GM18868 (cell line): Measurements from ENCODE around the gene AGAP1.

ENCODE experiments used
- ATAC-seq: cut with Tn5 transposase; IDR thresholded peaks from one replicate; pipeline ENCODE4 v1.9.1; 2021; ENCODE audit warnings: mild to moderate bottlenecking, moderate library complexity; ENCODE audit not compliant: unreplicated experiment

The AGAP1 gene

DNA sequence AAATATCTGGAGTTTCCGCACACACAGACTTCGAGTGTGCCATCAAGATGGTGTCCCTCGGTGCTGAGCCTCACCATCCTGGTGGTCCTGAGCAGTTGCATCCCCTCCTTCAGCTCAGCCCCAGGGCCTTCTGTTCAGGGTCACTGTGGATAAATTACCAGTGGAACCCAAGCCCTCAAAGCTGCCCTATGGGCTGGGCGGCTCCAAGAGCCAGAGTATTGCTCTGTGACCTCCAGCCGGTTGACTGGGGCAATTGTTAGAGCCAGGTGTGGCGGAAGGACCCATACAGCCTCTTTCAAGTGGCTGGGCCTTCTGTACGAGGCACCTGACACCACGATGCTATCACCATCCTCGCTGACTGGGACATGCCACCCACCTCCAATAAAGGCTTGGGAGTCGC, 458.9 kb downstream of the AGAP1 start:
- ATAC-seq = no peak

DNA sequence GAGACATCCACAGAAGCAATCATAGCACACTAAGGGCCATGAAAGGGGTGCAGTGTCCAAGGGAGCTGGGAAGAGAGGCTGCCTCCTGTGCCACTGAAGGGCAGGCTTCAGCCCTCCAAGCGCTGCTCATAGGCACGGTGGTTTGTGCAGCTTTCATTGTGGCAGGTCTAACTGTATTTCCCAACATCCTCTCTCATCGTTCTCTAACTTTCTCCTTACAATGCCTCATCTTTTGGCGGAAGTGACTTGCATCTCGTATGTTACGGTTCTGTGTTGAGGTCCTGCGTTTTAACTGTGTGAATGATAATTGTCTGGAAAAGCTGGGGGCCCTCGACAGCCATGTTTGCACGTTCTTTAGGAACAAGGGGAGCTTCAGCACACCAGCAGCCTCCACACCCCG, 460.4 kb downstream of the AGAP1 start:
- no peak for ATAC-seq

DNA sequence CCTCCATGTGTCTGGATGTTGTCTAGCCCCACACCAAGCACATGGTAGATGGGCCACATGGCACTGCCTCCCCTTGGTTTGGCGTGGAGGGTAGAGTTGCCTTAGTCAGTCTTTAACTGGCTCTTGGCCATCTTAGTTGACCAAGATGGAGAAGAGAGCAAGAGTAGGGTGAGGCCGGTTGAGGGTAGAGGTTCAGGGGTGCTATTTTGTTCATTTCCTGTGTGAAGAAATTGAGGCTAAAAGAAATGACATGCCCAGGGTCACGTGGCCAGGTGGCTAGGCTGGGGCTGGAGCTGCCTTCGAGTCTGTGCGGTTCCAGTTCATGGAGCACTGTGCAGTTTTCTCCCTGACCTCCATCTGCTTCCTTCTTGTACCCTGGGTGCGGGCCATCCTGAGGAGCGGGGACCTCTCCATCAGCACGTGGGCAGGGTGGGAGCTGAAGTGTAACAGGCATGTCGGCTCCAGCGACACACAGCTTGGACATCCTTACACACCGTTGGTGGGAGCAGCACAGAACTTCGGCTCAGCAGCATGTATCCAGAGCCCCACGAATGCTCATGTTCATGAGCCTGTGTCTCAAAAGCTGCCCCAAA, 461.1 kb downstream of the AGAP1 start:
- ATAC-seq = no peak

DNA sequence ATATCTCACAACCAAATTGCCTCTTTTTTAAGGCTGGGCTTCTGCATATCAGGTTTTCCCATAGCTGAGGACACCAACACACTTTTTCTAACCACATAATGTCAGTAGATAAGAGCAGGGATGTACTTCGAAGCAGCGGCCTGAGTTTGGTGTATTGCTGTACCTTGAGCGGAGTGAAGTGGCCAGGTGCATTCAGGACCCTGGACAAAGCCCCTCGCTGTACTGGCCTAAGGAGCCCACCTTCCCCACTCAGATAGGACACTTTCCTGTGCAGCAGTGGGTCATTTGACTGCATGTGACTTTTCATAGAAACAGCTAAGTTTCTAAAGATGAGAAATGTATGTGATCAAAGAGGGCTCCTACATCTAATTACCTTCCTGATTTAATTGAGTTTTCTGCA, 461.8 kb downstream of the AGAP1 start:
- ATAC-seq = no peak

DNA sequence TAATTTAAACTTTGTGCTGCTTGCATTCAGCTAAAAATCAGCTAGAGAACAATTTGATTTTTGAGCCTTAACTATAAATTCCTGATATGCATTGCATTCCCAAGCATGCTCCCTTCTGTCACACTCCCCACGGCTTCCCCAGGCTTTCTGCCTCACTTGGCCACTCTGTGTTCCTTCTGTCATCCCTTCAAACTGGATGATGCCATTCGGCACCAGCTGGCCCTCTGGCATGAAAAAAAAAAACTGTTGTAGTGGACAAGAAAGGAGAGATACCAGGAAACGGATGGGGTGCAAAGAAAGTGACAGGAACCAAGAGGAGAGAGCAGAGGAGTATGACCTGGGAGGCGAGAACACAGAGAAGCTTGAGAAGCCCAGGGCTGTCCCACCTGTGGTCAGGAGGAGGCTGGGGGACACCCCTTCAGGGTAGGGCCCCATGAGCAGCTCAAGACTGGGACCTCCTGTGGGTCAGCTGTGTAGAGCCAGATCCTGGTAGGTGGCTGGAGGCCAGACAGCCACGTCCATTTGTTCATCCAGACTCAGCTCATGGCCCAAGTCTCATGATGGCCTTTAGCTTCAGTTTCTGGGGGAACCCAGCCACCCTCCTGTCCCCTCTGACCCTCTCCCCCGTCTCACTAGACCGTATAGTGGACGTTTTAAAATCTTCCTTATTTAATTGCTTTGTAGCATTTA, 462.6 kb downstream of the AGAP1 start:
- no peak for ATAC-seq

DNA sequence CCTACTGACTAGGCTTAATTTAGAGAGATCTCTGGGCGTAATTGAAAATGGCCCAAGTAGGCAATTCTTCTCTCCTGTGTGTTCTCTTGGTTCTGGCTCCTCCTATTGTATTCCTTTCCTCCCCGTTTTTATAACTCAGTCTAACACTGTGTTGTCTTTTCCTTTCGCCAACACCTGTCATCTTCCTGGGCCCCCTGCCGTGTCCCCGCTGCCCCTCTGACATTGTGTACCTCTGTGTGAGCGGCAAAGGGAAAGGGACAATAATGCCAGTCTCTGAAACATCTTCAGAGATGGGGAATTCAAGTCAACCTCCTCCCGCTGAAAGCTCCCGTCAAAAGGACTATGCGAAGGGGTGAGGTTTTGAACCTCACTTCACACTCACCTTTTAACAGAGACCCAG, 463.4 kb downstream of the AGAP1 start:
- ATAC-seq = no peak

DNA sequence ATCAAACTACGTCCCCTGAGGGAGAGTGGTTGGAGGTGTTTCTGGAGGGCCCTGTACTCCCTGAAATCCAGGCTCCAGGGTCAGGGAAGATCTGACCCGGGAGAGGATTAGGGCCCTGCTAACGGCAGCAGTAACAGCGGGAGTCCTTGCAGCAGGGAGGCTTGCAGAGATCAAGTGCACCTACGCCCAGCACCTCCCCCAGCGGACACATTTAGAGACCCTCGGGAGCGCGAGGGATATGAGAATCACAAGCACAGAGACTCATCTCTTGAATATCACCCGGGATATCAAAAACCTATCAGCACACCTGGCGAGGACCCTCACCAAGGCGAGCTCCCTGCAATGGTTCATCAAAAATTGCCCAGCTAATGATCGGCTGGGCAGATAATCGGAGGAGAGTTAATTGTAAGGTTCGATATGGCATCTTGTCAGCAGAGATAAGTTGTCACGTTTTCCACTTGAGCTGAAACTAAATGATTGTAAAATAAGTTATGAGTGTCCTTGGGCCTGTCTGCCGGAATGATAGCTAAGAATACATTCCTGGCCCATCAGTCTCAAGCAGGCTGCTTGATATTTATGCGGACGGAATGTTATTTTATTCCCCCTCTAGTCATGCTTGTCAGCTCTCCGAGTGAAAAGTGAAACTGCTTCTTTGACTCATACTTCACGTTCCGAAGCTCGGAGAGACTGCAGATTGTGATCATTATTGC, 464.5 kb downstream of the AGAP1 start:
- ATAC-seq = no peak

DNA sequence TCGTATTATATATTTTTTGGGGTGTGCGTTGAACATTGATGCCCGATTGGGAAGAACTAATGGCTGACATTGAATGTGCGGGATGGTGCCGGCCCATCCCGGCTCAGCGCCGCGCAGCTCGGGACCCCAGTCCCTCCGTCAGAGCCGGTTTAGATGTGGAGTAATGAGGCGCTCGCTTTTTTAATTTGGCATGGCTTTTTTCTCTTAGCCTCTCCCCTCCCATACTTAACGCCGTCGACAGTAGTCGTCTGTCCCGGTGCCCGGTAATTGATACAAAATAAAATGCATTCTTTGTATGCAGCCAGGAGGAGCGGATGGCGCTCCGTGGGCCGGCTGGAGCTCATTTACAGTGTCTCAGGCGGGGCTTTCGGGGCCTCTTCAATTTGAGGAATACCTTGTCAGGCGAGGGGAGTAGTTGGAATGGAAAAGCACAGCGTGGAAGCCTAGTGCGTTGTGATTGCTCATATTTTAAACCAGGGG, 465.1 kb downstream of the AGAP1 start:
- ATAC-seq = no peak

DNA sequence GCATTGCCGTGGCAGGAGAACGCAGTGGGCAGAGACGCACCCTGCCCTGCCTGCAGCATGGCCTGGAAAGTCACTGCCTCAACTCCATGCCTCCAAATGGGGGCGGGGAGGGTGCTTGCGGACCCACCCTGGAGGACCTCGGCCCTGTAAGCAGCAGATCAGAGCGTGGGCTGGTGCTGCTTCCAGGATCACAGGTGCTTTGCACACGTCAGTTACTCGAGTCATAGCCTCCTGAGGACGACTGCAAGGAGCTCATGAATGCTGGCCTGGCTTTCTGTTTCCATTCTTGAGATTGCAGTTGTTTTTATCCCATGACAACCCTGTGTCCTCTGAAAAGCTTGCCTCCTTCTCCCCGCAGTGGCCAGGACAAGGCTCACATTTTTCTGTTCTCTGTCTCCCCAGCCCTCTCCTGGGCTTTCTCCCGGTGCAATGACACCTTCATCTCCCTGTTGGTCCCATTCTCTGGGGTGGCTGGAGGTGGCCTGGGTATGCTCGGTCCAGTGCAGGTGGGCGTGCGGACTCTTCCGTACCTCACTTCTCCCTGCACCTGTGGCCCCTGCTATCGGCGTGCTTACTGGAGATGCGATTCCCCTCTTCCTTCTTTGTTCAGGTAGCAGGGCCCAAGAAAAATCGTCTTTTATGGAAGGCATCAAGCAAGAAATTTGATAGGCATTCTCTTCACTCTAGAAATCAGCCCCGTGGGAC, 466.3 kb downstream of the AGAP1 start:
- ATAC-seq = no peak

DNA sequence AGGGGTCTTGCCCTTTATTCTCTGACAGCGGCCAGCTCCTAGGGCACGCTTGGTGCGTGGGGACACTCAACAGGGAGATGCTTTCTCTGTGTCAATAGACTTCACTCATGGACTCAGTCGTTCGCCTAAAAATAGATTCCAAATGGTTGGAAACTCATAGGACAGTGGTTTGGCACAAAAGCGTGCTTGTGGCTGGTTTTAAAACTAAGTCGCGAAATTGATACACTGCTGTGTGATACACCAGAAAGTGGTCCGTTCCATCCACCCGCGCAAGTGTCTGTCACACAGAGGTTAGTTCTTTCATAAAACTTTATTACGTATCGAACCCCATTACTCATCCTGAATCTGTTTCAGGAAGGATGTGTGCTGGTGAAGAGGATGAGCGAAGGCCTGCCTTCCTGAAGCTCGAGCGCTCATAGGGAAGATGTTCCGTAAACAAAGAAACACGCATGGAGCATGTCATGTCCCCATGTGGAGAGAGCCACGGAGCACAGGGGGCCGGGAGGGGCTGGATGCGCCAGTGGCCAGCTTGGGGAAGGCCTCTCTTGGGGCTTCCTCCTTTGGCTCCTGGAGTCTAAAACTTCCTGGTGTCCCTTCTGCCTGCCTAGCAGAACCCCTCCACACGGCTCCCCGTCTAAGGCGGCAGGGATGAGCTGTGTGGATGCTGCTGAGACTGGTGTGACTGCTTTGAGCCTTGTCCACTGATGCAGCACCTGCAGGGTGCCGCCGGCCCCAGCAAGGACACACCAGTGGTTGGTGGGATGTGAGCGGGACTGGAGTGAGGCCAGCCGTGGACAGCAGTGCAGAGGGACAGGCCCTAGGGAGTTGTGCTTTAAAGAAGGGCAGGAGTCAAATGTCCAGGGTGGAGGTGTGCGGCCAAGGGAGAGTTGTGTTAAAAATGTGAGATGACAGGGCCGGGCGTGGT, 467.1 kb downstream of the AGAP1 start:
- no peak for ATAC-seq

DNA sequence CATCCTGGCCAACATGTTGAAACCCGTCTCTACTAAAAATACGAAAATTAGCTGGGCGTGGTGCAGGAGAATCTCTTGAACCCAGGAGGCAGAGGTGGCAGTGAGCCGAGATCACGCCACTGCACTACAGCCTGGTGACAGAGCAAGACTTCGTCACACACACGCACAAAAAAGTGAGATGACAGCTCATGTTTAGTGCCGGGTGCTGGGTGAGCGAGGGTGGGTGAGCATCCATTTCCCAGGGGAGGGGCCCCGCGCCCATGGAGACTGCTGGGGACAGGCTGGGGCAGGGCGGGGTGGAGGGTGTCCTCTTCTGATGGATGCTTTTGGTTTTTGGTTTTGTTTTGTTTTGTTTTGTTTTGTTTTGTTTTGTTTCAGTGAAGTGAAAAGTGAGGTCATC, 467.9 kb downstream of the AGAP1 start:
- no peak for ATAC-seq

DNA sequence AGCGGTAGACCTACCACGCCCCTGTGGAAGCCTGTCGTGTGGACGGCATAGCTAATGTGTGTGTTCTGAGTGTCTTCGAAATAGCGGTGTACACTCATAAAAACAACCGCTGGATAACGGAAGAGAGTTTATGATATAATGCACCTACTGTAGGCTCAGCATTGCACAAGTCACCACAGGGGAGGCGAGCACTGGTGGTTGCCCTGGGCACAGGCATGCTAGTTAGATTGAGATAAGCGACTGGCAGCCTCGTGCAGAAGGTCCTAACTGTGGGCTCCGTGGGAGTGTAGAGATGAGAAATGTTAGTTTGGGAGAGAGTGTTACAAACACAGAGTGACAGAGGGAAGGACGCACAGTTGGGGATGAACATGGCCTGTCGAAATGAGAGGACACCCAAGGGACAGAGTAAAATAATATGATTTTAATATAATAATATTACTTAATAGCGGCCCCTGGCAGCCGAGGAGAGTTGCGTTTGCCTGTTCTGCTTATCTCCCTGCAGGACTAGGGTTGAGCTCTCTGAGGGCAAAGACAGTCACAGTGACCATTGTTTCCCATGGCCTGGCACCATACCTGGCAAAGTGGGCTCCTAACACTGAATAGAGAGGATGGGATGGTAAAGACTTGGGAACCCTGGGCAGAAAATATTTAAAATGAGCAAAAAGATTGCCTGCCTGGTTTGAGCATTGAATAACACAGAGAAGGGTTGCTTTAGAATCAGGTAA, 470.2 kb downstream of the AGAP1 start:
- no peak for ATAC-seq

DNA sequence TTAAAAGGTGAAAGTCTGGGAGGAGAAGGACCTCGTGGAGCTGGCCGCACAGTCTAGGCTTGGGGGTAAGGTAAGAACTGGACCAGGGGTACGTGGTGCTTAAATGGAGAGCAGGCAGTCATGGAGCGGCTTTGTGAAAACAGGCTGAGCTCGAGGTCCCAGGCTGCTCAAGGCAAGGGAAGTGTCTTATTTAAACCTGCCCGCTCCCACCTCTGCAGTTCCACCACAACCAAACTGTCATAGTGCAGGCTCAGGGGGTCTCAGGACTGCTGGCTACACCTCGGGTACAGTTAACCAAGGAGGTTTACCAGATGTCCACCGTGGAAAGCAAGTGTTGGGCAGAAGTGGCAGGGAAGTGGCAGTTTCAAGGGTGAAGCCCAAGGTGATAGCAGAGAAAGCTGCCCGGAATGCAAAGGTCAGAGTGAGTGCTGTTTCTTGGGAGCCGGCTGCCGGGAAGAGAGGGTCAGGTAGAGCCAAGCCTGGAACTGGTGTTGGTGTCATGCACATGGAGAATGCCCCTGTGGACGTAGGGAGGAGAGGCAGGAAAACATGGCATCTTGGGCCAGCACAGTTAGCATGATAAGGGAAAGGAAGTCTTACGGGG, 471.0 kb downstream of the AGAP1 start:
- ATAC-seq = no peak

DNA sequence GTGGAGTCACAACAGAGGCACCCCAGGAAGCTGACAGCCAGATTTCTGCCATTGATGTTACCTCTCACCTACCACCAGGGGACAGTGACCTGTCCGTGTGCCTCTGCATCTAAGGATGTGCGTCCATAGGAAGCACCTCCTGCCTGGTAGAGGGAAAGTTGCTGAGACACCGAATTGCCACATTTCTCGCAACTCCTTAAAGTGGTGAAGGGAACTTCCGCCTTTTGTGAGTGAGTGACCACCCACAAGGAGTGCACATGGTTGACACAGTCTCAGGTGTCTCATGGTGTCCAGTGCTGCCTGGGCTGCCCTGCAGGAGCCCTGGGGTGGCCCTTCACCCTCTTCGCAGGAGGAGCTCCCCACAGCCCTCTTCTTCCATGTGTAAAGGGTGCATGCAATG, 472.6 kb downstream of the AGAP1 start:
- ATAC-seq = no peak

DNA sequence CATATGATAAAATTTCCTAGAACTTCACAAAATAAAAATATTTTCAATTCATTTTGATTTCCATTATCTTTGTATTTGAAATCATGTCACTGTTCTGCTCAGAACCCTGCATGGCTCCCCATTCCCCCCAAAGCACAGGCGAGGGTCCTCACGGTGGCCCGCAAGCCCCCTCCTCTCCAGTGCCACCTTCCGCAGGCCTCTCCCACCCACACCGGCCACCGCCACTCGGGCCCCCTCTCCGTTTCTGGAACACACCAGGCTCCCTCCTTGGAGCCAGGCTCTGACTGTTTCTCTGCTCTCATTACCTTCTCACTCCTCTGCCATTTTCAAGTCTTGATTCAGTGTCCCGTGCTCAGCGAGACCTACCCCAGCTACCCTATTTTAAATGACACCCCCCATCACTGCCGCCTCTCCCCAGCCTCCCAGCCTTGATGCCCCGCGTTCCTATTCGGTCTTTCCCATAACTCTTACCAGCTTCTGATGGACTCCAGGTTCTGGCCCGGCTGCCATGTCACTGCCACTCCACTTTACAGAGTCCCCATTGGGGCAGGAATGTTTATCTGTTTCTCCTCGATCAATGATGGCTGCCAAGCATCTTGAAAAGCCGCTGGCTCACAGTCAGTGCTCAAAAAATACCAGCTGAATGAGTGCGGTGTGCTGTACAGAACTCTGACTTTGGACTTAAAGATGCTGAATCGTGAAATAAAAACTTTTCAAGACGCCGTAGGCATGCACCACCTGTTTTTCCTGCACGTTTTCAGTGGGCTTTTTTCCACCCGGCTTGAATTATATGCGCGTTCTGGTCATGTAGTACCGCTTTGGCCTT, 473.3 kb downstream of the AGAP1 start:
- ATAC-seq = no peak

DNA sequence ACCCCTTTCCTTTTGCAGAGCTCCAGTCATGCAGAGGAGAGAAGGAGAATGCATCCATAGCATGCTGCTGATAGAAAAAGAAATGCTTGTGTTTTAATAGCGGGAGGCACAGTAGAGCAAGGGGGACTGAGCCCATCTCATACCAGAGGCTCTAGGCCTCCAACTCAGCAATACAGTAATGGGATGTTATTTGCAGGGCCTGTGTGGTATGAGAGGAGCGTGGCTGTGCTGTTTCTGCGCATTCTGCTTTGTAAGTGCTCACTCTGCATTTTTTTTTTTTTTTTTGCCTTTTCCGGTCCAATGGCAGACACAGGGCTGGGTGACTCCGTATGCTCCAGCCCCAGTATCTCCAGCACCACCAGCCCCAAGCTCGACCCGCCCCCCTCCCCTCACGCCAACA, 474.3 kb downstream of the AGAP1 start:
- no peak for ATAC-seq

DNA sequence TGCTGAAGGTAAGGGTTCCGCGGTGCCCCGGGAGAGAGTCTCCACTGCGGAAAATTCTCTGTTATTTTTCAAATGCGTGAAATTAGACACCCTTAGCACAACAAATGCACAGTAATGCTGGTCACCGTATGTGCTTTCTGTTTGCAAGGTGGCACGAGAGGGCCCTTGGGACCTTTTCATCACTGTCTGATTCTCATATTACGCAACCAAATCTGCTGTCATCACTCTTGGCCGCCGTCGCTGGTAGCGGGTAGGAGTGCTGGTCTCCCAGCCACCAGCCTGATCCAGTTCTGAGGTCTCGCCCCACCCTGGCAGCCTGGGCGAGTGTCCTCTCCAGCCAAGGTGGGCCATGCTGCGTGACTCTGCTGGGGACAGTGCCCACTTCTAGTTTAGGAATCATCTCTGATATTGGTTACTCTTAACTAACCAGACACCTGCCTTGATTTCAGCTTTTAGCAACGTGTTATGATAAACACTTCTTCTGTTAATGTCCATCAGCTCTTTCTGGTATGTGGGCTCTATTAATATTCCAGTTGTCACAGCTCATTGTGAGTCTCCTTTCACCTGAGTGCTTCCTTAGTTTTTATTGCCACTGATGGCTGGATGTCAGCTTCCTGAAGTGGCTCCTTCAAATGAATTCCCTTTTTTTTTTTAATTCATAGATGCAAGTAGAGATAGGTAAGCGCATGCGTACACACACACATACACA, 474.9 kb downstream of the AGAP1 start:
- no peak for ATAC-seq
